NCI-H2227 (cell line): ENCODE data around the gene SCN5A.

Source experiments
- DNase-seq: peaks from one replicate; lab custom pipeline; 2025; ENCODE audit not compliant: unreplicated experiment; lab: John Stamatoyannopoulos, UW

Gene SCN5A

GRCh38 chr3:38627956-38628355, 21.5 kb downstream of the SCN5A start:
- peak; percentile 18 for DNase-seq

DNA sequence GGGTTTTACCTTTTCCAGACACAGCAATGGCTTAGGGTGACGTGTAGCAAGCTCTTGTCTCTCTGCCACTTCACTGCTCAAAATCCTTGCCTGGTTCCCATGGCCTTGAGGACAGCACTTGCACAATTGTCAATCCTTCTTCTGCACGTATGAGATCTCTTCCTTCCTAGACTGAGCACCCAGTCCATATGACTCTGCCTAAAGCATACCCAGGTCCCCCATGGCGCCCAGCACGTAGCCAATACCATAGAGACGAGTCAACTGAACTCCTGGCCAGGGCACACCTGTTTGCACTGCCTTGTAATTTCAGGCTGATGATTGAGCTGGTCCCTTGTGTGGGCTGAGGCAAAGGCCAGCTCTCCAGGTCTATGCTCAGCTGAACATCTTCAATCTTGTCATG, 23.3 kb downstream of the SCN5A start:
- no peak for DNase-seq

DNA sequence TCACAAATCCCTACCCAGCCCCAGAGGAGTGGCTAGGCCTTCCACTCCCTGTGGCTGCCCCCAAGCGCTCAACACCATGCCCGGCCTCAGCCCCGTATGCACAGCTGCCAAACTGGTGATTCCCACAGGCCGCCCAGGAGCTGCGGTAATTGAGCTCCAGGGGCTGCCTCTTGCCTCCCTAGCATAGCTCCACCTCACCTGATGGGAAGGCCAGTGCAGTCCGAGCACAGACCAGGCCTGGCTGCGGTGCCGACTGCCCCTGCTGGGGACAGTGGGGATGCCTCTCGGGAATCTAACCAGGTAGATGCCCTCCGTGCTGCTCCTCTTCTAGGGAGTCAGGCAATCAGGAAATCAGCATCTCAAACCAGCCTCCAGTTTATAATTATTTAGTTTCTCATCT, 25.9 kb downstream of the SCN5A start:
- DNase-seq = no peak

DNA sequence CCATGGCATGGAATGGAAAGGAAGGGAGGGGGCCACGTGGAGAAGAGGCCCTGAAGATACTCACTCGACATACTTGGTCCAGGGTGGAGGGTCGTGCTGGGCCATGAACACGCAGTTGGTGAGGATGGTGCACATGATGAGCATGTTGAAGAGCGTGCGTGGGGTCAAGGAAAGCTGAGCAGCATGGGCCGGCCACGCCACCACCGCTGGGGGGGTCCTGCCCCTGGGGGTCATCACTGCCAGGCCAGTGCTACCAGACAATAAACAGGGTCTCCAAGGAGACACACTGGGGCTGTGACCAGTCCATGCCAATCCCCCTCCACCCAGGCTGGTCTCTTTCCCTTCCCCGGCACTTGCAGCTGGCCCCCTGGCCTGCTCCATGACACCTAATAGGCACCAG, 27.2 kb downstream of the SCN5A start:
- no peak for DNase-seq

GRCh38 chr3:38620236-38620635, 29.3 kb downstream of the SCN5A start:
- no peak for DNase-seq

- no peak for DNase-seq
Measured at GRCh38 chr3:38618343-38618742, 31.1 kb downstream of the SCN5A start.

GRCh38 chr3:38617586-38617985, 31.9 kb downstream of the SCN5A start:
- no peak for DNase-seq

DNA sequence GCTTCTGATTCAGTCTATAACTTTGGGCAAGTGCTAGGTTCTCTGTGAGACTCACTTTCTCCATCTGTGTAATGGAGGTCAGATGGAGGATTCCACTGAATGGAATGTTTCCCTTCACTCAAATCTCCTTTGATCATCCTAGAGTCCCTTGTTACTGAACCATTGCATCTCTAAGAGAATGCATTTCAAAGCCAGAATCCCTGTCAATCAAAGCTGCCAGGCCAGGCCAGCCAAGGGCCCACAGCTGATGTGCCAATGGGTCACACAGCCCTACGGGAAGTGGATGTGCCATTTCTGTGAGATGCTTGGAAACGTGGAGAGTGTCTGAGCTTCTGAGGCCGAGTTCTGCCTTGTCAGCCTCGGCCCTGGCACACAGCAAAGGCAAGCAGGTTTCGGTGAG, 32.4 kb downstream of the SCN5A start:
- no peak for DNase-seq

- no peak for DNase-seq
Measured at GRCh38 chr3:38616658-38617057, 32.8 kb downstream of the SCN5A start.

GRCh38 chr3:38616111-38616510, 33.4 kb downstream of the SCN5A start:
- no peak for DNase-seq

GRCh38 chr3:38614651-38615352, 34.7 kb downstream of the SCN5A start:
- DNase-seq = no peak

GRCh38 chr3:38614091-38614490, 35.4 kb downstream of the SCN5A start:
- no peak for DNase-seq

DNA sequence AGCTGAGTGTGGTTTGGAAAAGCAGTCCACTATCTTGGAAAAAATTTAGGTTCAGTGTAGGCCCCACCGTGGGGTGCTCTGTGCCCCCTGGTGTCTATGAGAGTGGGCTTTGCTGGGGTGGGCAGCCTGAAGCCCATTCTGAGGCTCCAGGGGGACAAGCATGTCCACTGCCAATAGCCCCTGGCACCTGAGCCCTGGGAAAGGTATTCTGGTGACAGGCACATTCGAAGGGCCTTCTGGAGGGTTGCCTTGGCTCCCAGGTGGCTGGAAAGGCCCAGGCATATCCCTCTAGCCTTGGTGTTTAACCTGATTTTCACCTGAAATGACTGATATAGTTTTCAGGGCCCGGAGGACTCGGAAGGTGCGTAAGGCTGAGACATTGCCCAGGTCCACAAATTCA, 36.1 kb downstream of the SCN5A start:
- no peak for DNase-seq

- no peak for DNase-seq
Measured at GRCh38 chr3:38611866-38612265, 37.6 kb downstream of the SCN5A start.

GRCh38 chr3:38610934-38611333, 38.6 kb downstream of the SCN5A start:
- no peak for DNase-seq

- DNase-seq = no peak
Measured at GRCh38 chr3:38610436-38610835, 39.1 kb downstream of the SCN5A start.

GRCh38 chr3:38609386-38610111, 39.9 kb downstream of the SCN5A start:
- DNase-seq = no peak

DNA sequence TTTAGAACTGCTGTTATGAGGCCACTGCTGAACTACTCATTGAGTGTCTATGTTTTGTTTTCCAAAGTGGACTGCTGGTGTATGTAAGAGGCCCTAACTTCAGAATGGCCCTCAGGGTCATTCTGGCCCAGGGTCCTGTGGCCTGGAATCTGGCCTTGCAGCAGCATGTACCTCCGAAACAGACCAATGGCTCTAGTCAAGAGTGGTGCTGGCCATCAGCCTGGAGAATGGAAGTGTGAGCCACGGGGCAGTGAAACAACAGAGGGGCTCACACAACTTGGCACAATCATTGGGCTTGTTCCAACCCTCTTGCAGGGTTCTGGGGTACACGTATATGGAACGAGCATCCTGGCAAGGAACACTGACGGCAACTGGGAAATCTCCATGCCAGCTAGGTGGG, 40.5 kb downstream of the SCN5A start:
- no peak for DNase-seq

DNA sequence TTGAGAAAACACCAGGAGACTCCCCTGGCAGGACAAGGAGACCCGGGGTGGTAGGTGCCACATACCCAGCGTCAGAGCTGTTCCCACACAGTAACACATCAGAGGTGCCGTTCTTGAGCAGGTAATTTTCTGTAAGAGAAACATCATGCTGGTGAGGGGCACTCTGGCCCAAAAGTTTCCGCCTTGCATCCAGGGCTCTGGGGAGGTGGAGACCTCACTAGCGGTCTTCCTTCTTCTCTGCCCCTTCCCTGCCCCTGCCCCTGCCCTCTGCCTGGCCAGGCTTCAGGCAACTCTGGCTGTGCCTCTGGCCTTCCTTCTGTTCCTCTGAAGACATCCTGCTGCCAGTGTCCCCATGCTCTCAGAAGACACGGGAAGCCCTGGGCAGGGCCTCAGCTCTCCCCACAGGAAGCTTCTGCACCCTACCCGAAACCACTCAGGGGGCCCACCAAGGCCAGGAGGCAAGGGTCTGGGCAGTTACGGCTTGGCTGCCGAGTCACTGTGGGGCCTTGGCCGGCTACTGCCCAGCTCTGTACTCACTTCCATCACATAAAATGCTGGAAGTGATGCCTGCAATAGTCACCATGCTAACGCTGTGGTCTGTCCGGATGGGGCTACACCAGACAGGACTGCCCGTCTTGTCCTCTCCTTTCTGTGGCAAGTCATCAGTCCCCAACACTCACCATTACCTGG, 41.3 kb downstream of the SCN5A start:
- no peak for DNase-seq

- no peak for DNase-seq
Measured at GRCh38 chr3:38606561-38606960, 42.9 kb downstream of the SCN5A start.

DNA sequence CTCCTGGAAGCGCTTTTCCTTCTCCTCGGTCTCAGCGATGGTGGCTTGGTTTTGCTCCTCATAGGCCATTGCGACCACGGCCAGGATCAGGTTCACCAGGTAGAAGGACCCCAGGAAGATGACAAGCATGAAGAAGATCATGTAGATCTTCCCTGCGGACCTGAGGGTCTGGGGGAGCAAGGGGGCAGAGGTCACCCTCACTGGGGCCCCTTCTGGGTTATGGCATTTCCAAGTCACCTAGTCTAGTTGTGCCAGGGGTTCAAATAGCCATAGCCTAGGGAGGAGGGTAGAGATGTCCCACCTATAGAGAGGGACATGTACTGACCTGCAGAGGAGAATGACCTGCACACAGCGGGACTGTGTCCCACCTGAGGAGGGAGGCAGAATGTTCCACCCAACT, 43.5 kb downstream of the SCN5A start:
- no peak for DNase-seq

- DNase-seq = no peak
Measured at GRCh38 chr3:38604246-38604645, 45.2 kb downstream of the SCN5A start.
